A549 (cell line): ENCODE results near the gene LBHD2.

Experiments
- CTCF ChIP-seq: fragments of >200 bp; sonication (Bioruptor Twin); formaldehyde crosslinking; IDR thresholded peaks from 3 replicates; pipeline ENCODE4 v1.5.1; 2016
- RAD21 ChIP-seq, 2 experiments: fragments of >200 bp in 1 of 2; sonication (Bioruptor Twin) in 1 of 2; formaldehyde crosslinking in 1 of 2; IDR thresholded peaks in 1 of 2; conservative IDR thresholded peaks in 1 of 2; 2 replicates in 1 of 2; 3 replicates in 1 of 2; pipeline ENCODE4 v1.6.1; 2012 to 2018; ENCODE audit warnings: inconsistent platforms in 1 of 2
- RCOR1 ChIP-seq: fragments of 150-350 bp; IDR thresholded peaks from 2 replicates; pipeline ENCODE4 v1.6.1; 2014; ENCODE audit warnings: antibody characterized with exemption, low read length, low read depth
- REST ChIP-seq: fragments of 200-600 bp; sonication (generic); IDR thresholded peaks from 2 replicates; pipeline ENCODE4 v1.6.1; 2016; ENCODE audit warnings: antibody characterized with exemption, mild to moderate bottlenecking, moderate library complexity

GRCh38 chr14:103135333-103136260 is 51.6 kb downstream of the LBHD2 start:
- TF ChIP-seq RCOR1 (no peak), CTCF (no peak), REST (no peak), RAD21 (conservative IDR thresholded peaks at IDR 0.05 in 1 of 2, IDR thresholded peaks at IDR 0.05 in 1 of 2) (no peak)
